IMR-90 (cell line): Measurements from ENCODE around the gene MAFG. TPM values are rescaled to one million over a fixed set of nuclear protein-coding genes. Genes with fewer than 3 reads are reported as not detected.

Experiments used
- ATAC-seq: fragments of 200-7000 bp; cut with Tn5 transposase; 2 replicates; pipeline ENCODE4 v1.9.1; 2020; ENCODE audit warnings: low read depth, mild to moderate bottlenecking, moderate library complexity
- BruUV-seq: library from RNA; stranded (reverse); fragments of 400-500 nt; replicated peaks from 2 replicates; lab custom pipeline; 2021; lab: Mats Ljungman, UMichigan
- CTCF ChIA-PET: fragments of 300-600 bp; formaldehyde crosslinking; extraction: SDS; loops from one replicate; lab custom pipeline; 2021; ENCODE audit warnings: antibody characterized with exemption; lab: Yijun Ruan, JAX
- POLR2A ChIA-PET: fragments of 300-600 bp; sonication (Branson Sonifier 250); formaldehyde crosslinking; loops from one replicate; lab custom pipeline; 2022; ENCODE audit warnings: antibody characterized with exemption; ENCODE audit not compliant: unreplicated experiment; lab: Charles Lee
- DNase-seq: peaks from one replicate; pipeline ENCODE4 v3.0.0; 2013
- H2AFZ ChIP-seq: replicated peaks from 2 replicates; pipeline ENCODE3; 2013; ENCODE audit warnings: low read length, mild to moderate bottlenecking; ENCODE audit not compliant: poor library complexity
- H2AK5ac ChIP-seq: 2 replicates; pipeline ENCODE4 v1.6.1; 2013; ENCODE audit warnings: low read depth, low read length, inconsistent platforms
- H2AK9ac ChIP-seq: replicated peaks from 2 replicates; pipeline ENCODE3; 2013; ENCODE audit warnings: mild to moderate bottlenecking, low read depth, low read length, moderate library complexity; ENCODE audit not compliant: poor library complexity
- H2BK120ac ChIP-seq: 2 replicates; pipeline ENCODE4 v1.6.1; 2013; ENCODE audit warnings: low read depth, low read length, inconsistent platforms
- H2BK15ac ChIP-seq: 3 replicates; pipeline ENCODE4 v1.6.1; 2013; ENCODE audit warnings: low read depth, low read length, inconsistent platforms
- H2BK20ac ChIP-seq: 2 replicates; pipeline ENCODE4 v1.6.1; 2013; ENCODE audit warnings: low read depth, mild to moderate bottlenecking, inconsistent platforms, low read length, moderate library complexity
- H2BK5ac ChIP-seq: 2 replicates; pipeline ENCODE4 v1.6.1; 2013; ENCODE audit warnings: mild to moderate bottlenecking, low read depth, low read length, inconsistent platforms; ENCODE audit not compliant: poor library complexity, severe bottlenecking
- H3K14ac ChIP-seq: replicated peaks from 2 replicates; pipeline ENCODE4 v1.6.1; 2013; ENCODE audit warnings: low read depth, low read length, inconsistent platforms
- H3K18ac ChIP-seq: 2 replicates; pipeline ENCODE4 v1.6.1; 2013; ENCODE audit warnings: low read depth, low read length, control low read depth
- H3K23ac ChIP-seq: 2 replicates; pipeline ENCODE4 v1.6.1; 2013; ENCODE audit warnings: low read depth, low read length, inconsistent platforms
- H3K27ac ChIP-seq: 2 replicates; pipeline ENCODE4 v1.5.1; 2013; ENCODE audit warnings: mild to moderate bottlenecking, control low read depth, low read length; ENCODE audit not compliant: insufficient read depth
- H3K27me3 ChIP-seq: 2 replicates; pipeline ENCODE4 v1.6.1; 2013; ENCODE audit warnings: low read length; ENCODE audit not compliant: control insufficient read depth, insufficient read depth
- H3K36me3 ChIP-seq: 2 replicates; pipeline ENCODE4 v1.6.1; 2013; ENCODE audit warnings: low read length, mixed read lengths; ENCODE audit not compliant: control insufficient read depth, insufficient read depth
- H3K4ac ChIP-seq: 2 replicates; pipeline ENCODE4 v1.6.1; 2013; ENCODE audit warnings: low read depth, low read length, inconsistent platforms
- H3K4me1 ChIP-seq: 2 replicates; pipeline ENCODE4 v1.6.1; 2013; ENCODE audit warnings: low read length, mixed read lengths; ENCODE audit not compliant: control insufficient read depth, insufficient read depth
- H3K4me2 ChIP-seq: 2 replicates; pipeline ENCODE4 v1.6.1; 2013; ENCODE audit warnings: low read depth, mild to moderate bottlenecking, control low read depth, low read length, moderate library complexity
- H3K4me3 ChIP-seq: 2 replicates; pipeline ENCODE4 v1.5.1; 2013; ENCODE audit warnings: low read depth, mild to moderate bottlenecking, control low read depth, low read length, moderate library complexity; ENCODE audit not compliant: insufficient read depth
- H3K56ac ChIP-seq: 2 replicates; pipeline ENCODE4 v1.6.1; 2013; ENCODE audit warnings: low read length, inconsistent platforms; ENCODE audit not compliant: insufficient read depth; ENCODE audit errors: extremely low read depth
- H3K79me1 ChIP-seq, 2 experiments: 2 replicates each; pipeline ENCODE4 v1.6.1; 2013; ENCODE audit warnings: low read length in 2 of 2, inconsistent platforms in 1 of 2, low read depth in 1 of 2
- H3K9ac ChIP-seq: 2 replicates; pipeline ENCODE4 v1.6.1; 2013; ENCODE audit warnings: low read depth, low read length, control low read depth
- H3K9me1 ChIP-seq: 2 replicates; pipeline ENCODE4 v1.6.1; 2013; ENCODE audit warnings: low read length, inconsistent platforms; ENCODE audit not compliant: insufficient read depth
- H3K9me3 ChIP-seq: 2 replicates; pipeline ENCODE4 v1.6.1; 2013; ENCODE audit warnings: low read length; ENCODE audit not compliant: control insufficient read depth, insufficient read depth
- H4K20me1 ChIP-seq: 2 replicates; pipeline ENCODE4 v1.6.1; 2013; ENCODE audit warnings: low read length, inconsistent platforms; ENCODE audit not compliant: insufficient read depth
- H4K5ac ChIP-seq: 2 replicates; pipeline ENCODE4 v1.6.1; 2013; ENCODE audit warnings: mild to moderate bottlenecking, low read depth, low read length, control low read depth
- H4K8ac ChIP-seq, 2 experiments: 2 replicates each; pipeline ENCODE4 v1.6.1; 2013; ENCODE audit warnings: low read depth in 2 of 2, low read length in 2 of 2, control low read depth in 1 of 2, inconsistent platforms in 1 of 2
- H4K91ac ChIP-seq: 2 replicates; pipeline ENCODE4 v1.6.1; 2013; ENCODE audit warnings: low read depth, low read length, inconsistent platforms; ENCODE audit not compliant: insufficient read depth
- FOS ChIP-seq: fragments of 150-350 bp; IDR thresholded peaks from 2 replicates; pipeline ENCODE4 v1.6.1; 2016; ENCODE audit warnings: low read depth, low read length
- SMC3 ChIP-seq: fragments of 150-350 bp; IDR thresholded peaks from 2 replicates; pipeline ENCODE4 v1.6.1; 2016; ENCODE audit warnings: low read depth, mild to moderate bottlenecking, antibody characterized with exemption, low read length, moderate library complexity
- WGBS, 2 experiments: methylation state at CpG; one replicate each; pipeline versions ENCODE4 v1.1.5 to v1.1.7; 2013; ENCODE audit warnings: missing lambda C conversion rate in 2 of 2; ENCODE audit not compliant: insufficient read length in 1 of 2; ENCODE audit errors: extremely low coverage in 2 of 2; 5-methylcytosine and 5-hydroxymethylcytosine counted together
- dilution Hi-C: fragments of 300-500 bp; cut with HindIII; formaldehyde crosslinking; loops from one replicate; pipeline ENCODE4 v1.14.3; 2018; ENCODE audit warnings: low sequenced_read_pairs; ENCODE audit not compliant: unreplicated experiment
- in situ Hi-C: fragments of 300-500 bp; cut with MboI; formaldehyde crosslinking; loops from 3 replicates; pipeline ENCODE4 v1.14.3; 2019; ENCODE audit warnings: low sequenced_read_pairs, inconsistent platforms, mixed read lengths
- intact Hi-C: fragments of 100-400 bp; cut with micrococcal nuclease; formaldehyde crosslinking; loops from 2 replicates; pipeline ENCODE4 v1.10.0; 2022
- polyA plus RNA-seq, 3 experiments: library from polyadenylated mRNA; depleted of rRNA; stranded (reverse); fragments of >200 nt; gene quantifications; 2 replicates each; pipeline ENCODE4 v1.2.3, GENCODE V29; 2012; ENCODE audit warnings: low replicate concordance in 1 of 3
- total RNA-seq: library from RNA; depleted of rRNA; stranded (reverse); fragments of >200 nt; gene quantifications from 2 replicates; pipeline ENCODE4 v1.2.3, GENCODE V29; 2012

The MAFG gene
- total and polyA plus RNA-seq, 2 of the 4 experiments (the other 2 are of a cell fraction) = 6.1 to 15.4 TPM

DNA sequence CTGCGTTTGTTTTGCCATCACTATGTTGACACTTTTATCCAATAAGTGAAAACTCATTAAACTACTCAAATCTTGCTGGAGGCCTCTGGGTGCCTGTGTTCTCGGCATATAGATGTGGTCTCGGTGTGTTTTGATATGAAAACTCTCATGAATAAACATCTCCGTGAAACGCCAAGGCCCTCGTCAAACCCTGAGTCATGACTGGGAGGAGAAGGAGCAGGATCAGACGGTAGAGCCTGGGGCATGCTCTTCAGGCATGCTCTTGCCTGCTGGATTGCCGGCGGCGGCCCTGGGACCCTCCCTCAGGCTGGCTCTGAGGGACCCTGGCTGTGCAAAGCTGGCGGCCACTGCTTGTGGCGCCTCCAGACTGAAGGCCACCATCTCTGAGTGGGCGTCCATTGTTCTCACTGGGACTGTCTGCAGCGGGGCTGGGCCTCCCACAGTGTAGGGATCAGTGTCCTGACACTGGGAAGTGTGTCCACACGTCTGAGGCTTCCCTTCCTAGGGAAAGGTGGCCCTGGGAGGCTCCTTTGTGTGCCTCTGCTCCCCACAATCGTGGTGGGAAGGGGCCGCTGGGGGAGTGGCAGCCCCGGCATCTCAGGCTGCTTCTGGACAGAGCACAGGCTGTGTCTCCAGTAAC lies 27.2 kb downstream of the MAFG start:
- no peak overlapping the region for H2BK120ac ChIP-seq
- peaks cover 29% of the 10 kb centered on the region for H3K36me3 ChIP-seq
- no peak overlapping the region for H4K8ac ChIP-seq
- H4K20me1 ChIP-seq = peaks cover 26% of the 10 kb centered on the region
- H3K14ac ChIP-seq = no peak overlapping the region
- H2BK15ac ChIP-seq = no peak overlapping the region
- no peak overlapping the region for H3K4me2 ChIP-seq
- H3K56ac ChIP-seq = no peak overlapping the region
- H2AFZ ChIP-seq = peak overlapping the region; percentile 23
- no peak overlapping the region for H3K27ac ChIP-seq
- in situ Hi-C loops = no loop called here
- H3K4me1 ChIP-seq = peaks cover 14% of the 10 kb centered on the region
- intact Hi-C loops = no loop called here
- H2BK20ac ChIP-seq = no peak overlapping the region
- H3K9ac ChIP-seq = no peak overlapping the region
- H2BK5ac ChIP-seq = no peak overlapping the region
- DNase-seq (no peak), ATAC-seq (no peak)
- H2AK9ac ChIP-seq = no peak overlapping the region
- H3K27me3 ChIP-seq = no peaks in the 10 kb centered on the region
- peaks cover 3 to 41% of the 10 kb centered on the region in 2 experiments; a peak in 3 of 4 replicates for H3K79me1 ChIP-seq
- no peak overlapping the region for H3K4me3 ChIP-seq
- no peak overlapping the region for H3K18ac ChIP-seq
- dilution Hi-C loops = no loop called here
- CTCF ChIA-PET = no interaction called here
- 90% methylated on average over 10 of the region's 18 CpGs; no CpG with 5 or more reads in 1 of the 2 experiments for WGBS, 2 experiments
- no TSS peak for BruUV-seq
- no peak overlapping the region for H2AK5ac ChIP-seq
- TF ChIP-seq SMC3 (no peak), FOS (no peak)
- no peak overlapping the region for H4K5ac ChIP-seq
- peaks cover 13% of the 10 kb centered on the region; the same call in 1 of the 2 replicates for H3K9me1 ChIP-seq
- no peaks in the 10 kb centered on the region for H3K9me3 ChIP-seq
- H3K4ac ChIP-seq = no peak overlapping the region
- POLR2A ChIA-PET = no interaction called here
- no peak overlapping the region for H4K91ac ChIP-seq
- H3K23ac ChIP-seq = no peak overlapping the region
